HCT116 (cell line): ENCODE data around the gene CHKA. TPM values are rescaled to one million over a fixed set of nuclear protein-coding genes. Genes with fewer than 3 reads are reported as not detected.
A peak's percentile ranks its signal among the peaks of the same experiment; 100 is the strongest.

Source experiments
- ATAC-seq: fragments of 200-7000 bp; cut with Tn5 transposase; 2 replicates; pipeline ENCODE4 v1.9.1; 2020; ENCODE audit warnings: mild to moderate bottlenecking, moderate library complexity
- BruUV-seq: library from RNA; stranded (reverse); fragments of 400-500 nt; replicated peaks from 2 replicates; lab custom pipeline; 2021; lab: Mats Ljungman, UMichigan
- CTCF ChIA-PET: fragments of 300-600 bp; sonication (Branson Sonifier 250); formaldehyde crosslinking; loops from one replicate; lab custom pipeline; 2021; ENCODE audit warnings: antibody characterized with exemption; lab: Charles Lee
- POLR2A ChIA-PET: fragments of 300-600, 350-600 bp; sonication (Branson Sonifier 250); formaldehyde crosslinking; loops from one replicate; lab custom pipeline; 2021; ENCODE audit warnings: antibody characterized with exemption; lab: Charles Lee
- RAD21 ChIA-PET, 2 experiments: fragments of 300-600 bp; sonication (Branson Sonifier 250); formaldehyde crosslinking; loops; one replicate each; lab custom pipeline; 2023; ENCODE audit warnings: low total read pairs in 2 of 2; ENCODE audit not compliant: uncharacterized antibody in 2 of 2, unreplicated experiment in 2 of 2, low non-redundant PET in 1 of 2; lab: Charles Lee
- DNase-seq: peaks from one replicate; pipeline ENCODE4 v3.0.0-alpha.2; 2010; ENCODE audit warnings: low read depth, low spot score
- H2AFZ ChIP-seq: fragments of 200-600 bp; shearing (Covaris generic), sonication (generic); 2 replicates; pipeline ENCODE4 v1.6.1; 2017; ENCODE audit warnings: low read depth, mixed run types, mixed read lengths, antibody characterized with exemption, low read length; ENCODE audit not compliant: poor library complexity, severe bottlenecking
- H3K27ac ChIP-seq: 2 replicates; pipeline ENCODE4 v1.5.1; 2012; ENCODE audit warnings: low read depth, low read length
- H3K27me3 ChIP-seq: fragments of 200-600 bp; sonication (generic); 2 replicates; pipeline ENCODE4 v1.6.1; 2016; ENCODE audit warnings: mixed run types, low read length, mixed read lengths; ENCODE audit not compliant: insufficient read depth
- H3K36me3 ChIP-seq, 2 experiments: fragments of 200-500 bp in 1 of 2; fragments of 200-600 bp in 1 of 2; sonication (Bioruptor generic) in 1 of 2; sonication (generic) in 1 of 2; 2 replicates each; pipeline versions ENCODE4 v1.5.1 to v1.6.1; 2014 to 2016; ENCODE audit warnings: low read length in 2 of 2, inconsistent platforms in 1 of 2, mixed read lengths in 1 of 2, mixed run types in 1 of 2; ENCODE audit not compliant: insufficient read depth in 2 of 2, control insufficient read depth in 1 of 2
- H3K4me1 ChIP-seq, 2 experiments: fragments of 200-600 bp in 1 of 2; sonication (generic) in 1 of 2; 2 replicates each; pipeline versions ENCODE4 v1.5.1 to v1.6.1; 2012 to 2017; ENCODE audit warnings: low read length in 2 of 2, inconsistent platforms in 1 of 2, mild to moderate bottlenecking in 1 of 2, mixed read lengths in 1 of 2, mixed run types in 1 of 2, moderate library complexity in 1 of 2; ENCODE audit not compliant: insufficient read depth in 2 of 2, control insufficient read depth in 1 of 2
- H3K4me2 ChIP-seq: fragments of 200-600 bp; sonication (generic); 2 replicates; pipeline ENCODE4 v1.6.1; 2017; ENCODE audit warnings: mixed run types, low read length, mixed read lengths
- H3K4me3 ChIP-seq, 2 experiments: fragments of 200-600 bp in 1 of 2; sonication (generic) in 1 of 2; replicated peaks in 1 of 2; 2 replicates each; pipeline ENCODE4 v1.5.1; 2011 to 2016; ENCODE audit warnings: low read length in 2 of 2, control low read depth in 1 of 2, low read depth in 1 of 2, mild to moderate bottlenecking in 1 of 2, mixed read lengths in 1 of 2, mixed run types in 1 of 2
- H3K79me2 ChIP-seq: fragments of 200-600 bp; sonication (generic); 2 replicates; pipeline ENCODE4 v1.6.1; 2017; ENCODE audit warnings: mild to moderate bottlenecking, mixed run types, low read length, moderate library complexity, mixed read lengths; ENCODE audit not compliant: insufficient read depth
- H3K9ac ChIP-seq: fragments of 200-600 bp; sonication (generic); 2 replicates; pipeline ENCODE4 v1.6.1; 2016; ENCODE audit warnings: low read length, mixed read lengths
- H3K9me2 ChIP-seq: fragments of 200-600 bp; sonication (generic), shearing (Covaris generic); 2 replicates; pipeline ENCODE4 v1.6.1; 2017; ENCODE audit warnings: mixed run types, mild to moderate bottlenecking, moderate library complexity; ENCODE audit not compliant: insufficient read depth
- H3K9me3 ChIP-seq, 2 experiments: fragments of 200-500 bp in 1 of 2; fragments of 200-600 bp in 1 of 2; sonication (Bioruptor generic) in 1 of 2; sonication (generic) in 1 of 2; 2 replicates each; pipeline ENCODE4 v1.6.1; 2014 to 2017; ENCODE audit warnings: low read length in 2 of 2, mixed read lengths in 2 of 2, inconsistent platforms in 1 of 2, low read depth in 1 of 2, mild to moderate bottlenecking in 1 of 2, mixed run types in 1 of 2, moderate library complexity in 1 of 2; ENCODE audit not compliant: control insufficient read depth in 1 of 2, insufficient read depth in 1 of 2
- H4K20me1 ChIP-seq: fragments of 200-600 bp; sonication (generic), shearing (Covaris generic); 2 replicates; pipeline ENCODE4 v1.6.1; 2017; ENCODE audit warnings: mixed run types, mild to moderate bottlenecking, moderate library complexity; ENCODE audit not compliant: insufficient read depth
- CBX3 ChIP-seq: IDR thresholded peaks from 2 replicates; pipeline ENCODE4 v1.6.1; 2012; ENCODE audit warnings: low read depth
- CEBPB ChIP-seq: IDR thresholded peaks from 2 replicates; pipeline ENCODE4 v1.6.1; 2012; ENCODE audit warnings: low read depth
- ELF1 ChIP-seq: IDR thresholded peaks from 2 replicates; pipeline ENCODE4 v1.6.1; 2012; ENCODE audit warnings: low read depth, borderline replicate concordance
- EZH2 ChIP-seq: fragments of 200-600 bp; sonication (generic); IDR thresholded peaks from 2 replicates; pipeline ENCODE4 v1.6.1; 2017; ENCODE audit warnings: antibody characterized with exemption, mixed run types
- FOSL1 ChIP-seq: IDR thresholded peaks from 2 replicates; pipeline ENCODE4 v1.6.1; 2012; ENCODE audit warnings: low read depth
- JUND ChIP-seq: IDR thresholded peaks from 2 replicates; pipeline ENCODE4 v1.6.1; 2012
- POLR2AphosphoS5 ChIP-seq: IDR thresholded peaks from 2 replicates; pipeline ENCODE4 v1.6.1; 2011; ENCODE audit warnings: mild to moderate bottlenecking, low read depth, low read length, moderate library complexity
- SIN3A ChIP-seq: IDR thresholded peaks from 2 replicates; pipeline ENCODE4 v1.6.1; 2012; ENCODE audit warnings: low read depth
- SRF ChIP-seq: IDR thresholded peaks from 2 replicates; pipeline ENCODE4 v1.6.1; 2012; ENCODE audit warnings: low read depth
- TCF7L2 ChIP-seq: IDR thresholded peaks from 2 replicates; pipeline ENCODE4 v1.7.0; 2011; ENCODE audit warnings: borderline replicate concordance, inconsistent platforms; ENCODE audit not compliant: insufficient read depth, insufficient read length; ENCODE audit errors: extremely low read depth
- YY1 ChIP-seq: IDR thresholded peaks from 2 replicates; pipeline ENCODE4 v1.6.1; 2011; ENCODE audit warnings: low read length, low read depth, moderate library complexity, mild to moderate bottlenecking; ENCODE audit not compliant: insufficient replicate concordance; ENCODE audit errors: extremely low read depth
- intact Hi-C: fragments of 100-400 bp; cut with micrococcal nuclease; formaldehyde crosslinking; loops from 2 replicates; pipeline ENCODE4 v1.10.0; 2022
- total RNA-seq: library from RNA; stranded (reverse); gene quantifications from one replicate; pipeline ENCODE4 v1.2.1, GENCODE V29; 2021; ENCODE audit not compliant: unreplicated experiment
- TF ChIP-seq, protein P1 (sequence below): IDR thresholded peaks from 2 replicates; pipeline ENCODE4 v1.6.1; 2012
- TF ChIP-seq, protein P2 (sequence below): IDR thresholded peaks from 2 replicates; pipeline ENCODE4 v1.6.1; 2012; ENCODE audit warnings: low read depth
- TF ChIP-seq, protein P3 (sequence below), 3 experiments: fragments of 200-600 bp in 1 of 3; sonication (generic) in 1 of 3; IDR thresholded peaks in 2 of 3; conservative IDR thresholded peaks in 1 of 3; 2 replicates each; pipeline ENCODE4 v1.5.1; 2012 to 2017; ENCODE audit warnings: low read depth in 2 of 3, low read length in 2 of 3, antibody characterized with exemption in 1 of 3, borderline replicate concordance in 1 of 3, control low read depth in 1 of 3, mild to moderate bottlenecking in 1 of 3, mixed read lengths in 1 of 3, mixed run types in 1 of 3, moderate library complexity in 1 of 3; ENCODE audit not compliant: insufficient read depth in 1 of 3

Gene CHKA
- total RNA-seq, 1 experiment from 2014 or later, result 33.1 TPM

DNA sequence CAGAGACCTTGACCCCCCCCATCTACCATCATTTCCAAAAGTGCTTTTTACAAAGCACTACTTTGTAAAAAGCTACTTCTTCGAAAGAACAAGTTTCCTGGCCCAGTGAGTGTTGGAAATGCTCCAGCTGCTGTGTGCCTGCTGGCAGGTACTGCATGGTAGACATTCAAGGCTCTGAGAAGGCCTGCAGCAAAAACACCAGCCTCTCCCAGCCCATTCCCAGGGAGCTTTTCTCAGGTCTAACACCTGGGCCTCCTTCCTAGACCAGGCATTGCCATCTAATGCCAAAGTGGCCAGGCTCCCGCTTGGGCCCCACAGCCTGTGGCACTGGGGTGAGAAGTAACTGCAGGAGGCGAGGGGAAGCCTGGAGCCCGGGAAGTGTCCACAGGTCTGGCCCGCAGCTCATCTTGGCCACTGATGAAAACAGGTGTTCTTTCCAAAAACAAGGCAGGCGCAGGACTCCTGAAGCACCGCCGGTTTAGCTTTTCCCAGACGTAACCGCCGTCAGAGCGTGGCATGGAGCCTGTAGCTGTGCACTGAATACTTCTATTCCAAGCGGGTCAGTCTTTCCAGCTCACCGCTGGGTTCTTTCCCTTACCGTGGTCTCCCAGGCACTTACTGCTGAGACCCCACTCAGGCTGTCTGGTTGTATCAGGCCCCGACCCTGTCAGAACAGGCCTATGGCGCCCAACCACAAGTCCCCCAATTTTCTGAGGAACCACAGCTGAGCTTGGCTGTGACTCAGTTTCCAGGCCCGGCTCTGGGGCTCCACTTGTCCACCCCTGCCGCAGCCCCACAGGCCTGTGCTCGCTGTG lies 83.6 kb downstream of the CHKA start:
- Histone ChIP-seq H2AFZ (no peak overlapping the region), H3K27ac (peak overlapping the region; percentile 87), H3K4me2 (peak overlapping the region; percentile 85), H3K9ac (no peak overlapping the region), H3K4me3 (no peak overlapping the region; a peak in 1 of 4 replicates), H3K27me3 (no peaks in the 10 kb centered on the region), H3K9me3 (no peaks in the 10 kb centered on the region), H3K36me3 (peaks cover 4 to 24% of the 10 kb centered on the region in 2 experiments; a peak in 2 of 4 replicates), H3K4me1 (peaks cover 9 to 23% of the 10 kb centered on the region in 2 experiments; a peak in 3 of 4 replicates), H3K79me2 (peaks cover 34% of the 10 kb centered on the region), H3K9me2 (no peaks in the 10 kb centered on the region), H4K20me1 (no peaks in the 10 kb centered on the region)
- no TSS peak for BruUV-seq
- RAD21 ChIA-PET, result no interaction called here
- ATAC-seq, result no peak
- POLR2A ChIA-PET, result interaction anchor here (1.7 kb wide), 1 partner anchor 28 kb away, joined by 5 read pairs; the partner anchor contains the start of gene ALDH3B1
- CTCF ChIA-PET, result no interaction called here
- DNase-seq, result no peak
- intact Hi-C loops, result loop anchor here (10.0 kb wide), 1 partner anchor 87 kb away; the partner anchor contains the start of gene CHKA
- TF ChIP-seq YY1, result no peak
- TF ChIP-seq TCF7L2, result no peak
- TF ChIP-seq, protein P1, sequence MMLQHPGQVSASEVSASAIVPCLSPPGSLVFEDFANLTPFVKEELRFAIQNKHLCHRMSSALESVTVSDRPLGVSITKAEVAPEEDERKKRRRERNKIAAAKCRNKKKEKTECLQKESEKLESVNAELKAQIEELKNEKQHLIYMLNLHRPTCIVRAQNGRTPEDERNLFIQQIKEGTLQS, result no peak
- no peak for TF ChIP-seq SRF
- TF ChIP-seq JUND, result no peak
- TF ChIP-seq CBX3, result no peak
- no peak for TF ChIP-seq FOSL1
- no peak for TF ChIP-seq SIN3A
- TF ChIP-seq, protein P2, sequence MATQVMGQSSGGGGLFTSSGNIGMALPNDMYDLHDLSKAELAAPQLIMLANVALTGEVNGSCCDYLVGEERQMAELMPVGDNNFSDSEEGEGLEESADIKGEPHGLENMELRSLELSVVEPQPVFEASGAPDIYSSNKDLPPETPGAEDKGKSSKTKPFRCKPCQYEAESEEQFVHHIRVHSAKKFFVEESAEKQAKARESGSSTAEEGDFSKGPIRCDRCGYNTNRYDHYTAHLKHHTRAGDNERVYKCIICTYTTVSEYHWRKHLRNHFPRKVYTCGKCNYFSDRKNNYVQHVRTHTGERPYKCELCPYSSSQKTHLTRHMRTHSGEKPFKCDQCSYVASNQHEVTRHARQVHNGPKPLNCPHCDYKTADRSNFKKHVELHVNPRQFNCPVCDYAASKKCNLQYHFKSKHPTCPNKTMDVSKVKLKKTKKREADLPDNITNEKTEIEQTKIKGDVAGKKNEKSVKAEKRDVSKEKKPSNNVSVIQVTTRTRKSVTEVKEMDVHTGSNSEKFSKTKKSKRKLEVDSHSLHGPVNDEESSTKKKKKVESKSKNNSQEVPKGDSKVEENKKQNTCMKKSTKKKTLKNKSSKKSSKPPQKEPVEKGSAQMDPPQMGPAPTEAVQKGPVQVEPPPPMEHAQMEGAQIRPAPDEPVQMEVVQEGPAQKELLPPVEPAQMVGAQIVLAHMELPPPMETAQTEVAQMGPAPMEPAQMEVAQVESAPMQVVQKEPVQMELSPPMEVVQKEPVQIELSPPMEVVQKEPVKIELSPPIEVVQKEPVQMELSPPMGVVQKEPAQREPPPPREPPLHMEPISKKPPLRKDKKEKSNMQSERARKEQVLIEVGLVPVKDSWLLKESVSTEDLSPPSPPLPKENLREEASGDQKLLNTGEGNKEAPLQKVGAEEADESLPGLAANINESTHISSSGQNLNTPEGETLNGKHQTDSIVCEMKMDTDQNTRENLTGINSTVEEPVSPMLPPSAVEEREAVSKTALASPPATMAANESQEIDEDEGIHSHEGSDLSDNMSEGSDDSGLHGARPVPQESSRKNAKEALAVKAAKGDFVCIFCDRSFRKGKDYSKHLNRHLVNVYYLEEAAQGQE, result no peak
- TF ChIP-seq POLR2AphosphoS5, result no peak; the same call in 1 of the 2 replicates
- TF ChIP-seq EZH2, result no peak
- TF ChIP-seq, protein P3, sequence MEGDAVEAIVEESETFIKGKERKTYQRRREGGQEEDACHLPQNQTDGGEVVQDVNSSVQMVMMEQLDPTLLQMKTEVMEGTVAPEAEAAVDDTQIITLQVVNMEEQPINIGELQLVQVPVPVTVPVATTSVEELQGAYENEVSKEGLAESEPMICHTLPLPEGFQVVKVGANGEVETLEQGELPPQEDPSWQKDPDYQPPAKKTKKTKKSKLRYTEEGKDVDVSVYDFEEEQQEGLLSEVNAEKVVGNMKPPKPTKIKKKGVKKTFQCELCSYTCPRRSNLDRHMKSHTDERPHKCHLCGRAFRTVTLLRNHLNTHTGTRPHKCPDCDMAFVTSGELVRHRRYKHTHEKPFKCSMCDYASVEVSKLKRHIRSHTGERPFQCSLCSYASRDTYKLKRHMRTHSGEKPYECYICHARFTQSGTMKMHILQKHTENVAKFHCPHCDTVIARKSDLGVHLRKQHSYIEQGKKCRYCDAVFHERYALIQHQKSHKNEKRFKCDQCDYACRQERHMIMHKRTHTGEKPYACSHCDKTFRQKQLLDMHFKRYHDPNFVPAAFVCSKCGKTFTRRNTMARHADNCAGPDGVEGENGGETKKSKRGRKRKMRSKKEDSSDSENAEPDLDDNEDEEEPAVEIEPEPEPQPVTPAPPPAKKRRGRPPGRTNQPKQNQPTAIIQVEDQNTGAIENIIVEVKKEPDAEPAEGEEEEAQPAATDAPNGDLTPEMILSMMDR (IDR thresholded peaks at IDR 0.05 in 2 of 3, conservative IDR thresholded peaks at IDR 0.05 in 1 of 3; ENCODE audit: borderline replicate concordance in 1 of 3, insufficient read depth in 1 of 3, low read depth in 2 of 3, low read length in 2 of 3), result no peak
- TF ChIP-seq ELF1, result no peak
- no peak for TF ChIP-seq CEBPB
